ENCODE results near the gene SLC2A8. TPM values are rescaled to one million over a fixed set of nuclear protein-coding genes. Genes with fewer than 3 reads are reported as not detected.

Gene SLC2A8
- polyA plus RNA-seq, 3 donors: 6.6 to 8.7 (median 6.6) TPM

- Histone ChIP-seq H3K9ac (ENCODE audit: insufficient read depth, low read length, poor library complexity, severe bottlenecking) (peak overlapping the region; percentile 21), H3K27ac (ENCODE audit: low read depth in 1 of 2, low read length in 2 of 2) (peak overlapping the region in 1 of 2 donors; percentile 41), H4K20me1 (ENCODE audit: insufficient read depth, low read length) (no peaks in the 10 kb centered on the region), H3K4me2 (replicated peaks; ENCODE audit: extremely low read depth, low read length, poor library complexity, severe bottlenecking) (no peak overlapping the region), H3K4me1 (ENCODE audit: control insufficient read depth in 1 of 2, insufficient read depth in 2 of 2, low read length in 2 of 2) (peaks cover 17% of the 10 kb centered on the region in 2 donors), H3K79me2 (ENCODE audit: insufficient read depth, low read length) (no peaks in the 10 kb centered on the region), H3K36me3 (replicated peaks in 1 of 2; ENCODE audit: control insufficient read depth in 1 of 2, insufficient read depth in 2 of 2, low read length in 2 of 2) (no peaks in the 10 kb centered on the region), H3K27me3 (ENCODE audit: control insufficient read depth in 2 of 2, insufficient read depth in 2 of 2, low read length in 2 of 2) (no peaks in the 10 kb centered on the region), H3K4me3 (replicated peaks in 1 of 3; ENCODE audit: low read depth in 2 of 3, low read length in 3 of 3) (no peak overlapping the region), H2AFZ (ENCODE audit: insufficient read depth, low read depth, low read length, poor library complexity, severe bottlenecking) (peak overlapping the region; percentile 70), H3K9me3 (replicated peaks in 1 of 2; ENCODE audit: control insufficient read depth in 1 of 2, insufficient read depth in 1 of 2, low read length in 2 of 2) (no peaks in the 10 kb centered on the region)
- Mint-ChIP-seq H3K9me3 (no peaks in the 10 kb centered on the region), H3K4me3 (peak overlapping the region; percentile 20 to 50), H3K4me1 (peaks cover 19% of the 10 kb centered on the region), H3K27ac (peak overlapping the region in 1 of 7 donors; percentile 57), H3K36me3 (no peaks in the 10 kb centered on the region), H3K27me3 (ENCODE audit: low read depth in 3 of 3) (peaks cover 0 to 2% (median 1%) of the 10 kb centered on the region in 3 donors)
- WGBS (ENCODE audit: insufficient coverage): no CpG with 5 or more reads among the region's 3 CpGs
- intact Hi-C loops (cut with micrococcal nuclease): no loop called here
- no peak for DNase-seq
- no peak for TF ChIP-seq CTCF (IDR thresholded peaks at IDR 0.05)
These were observed 35.4 kb upstream of the SLC2A8 start for GRCh38 chr9:127361561-127361960.

- H4K20me1 ChIP-seq (ENCODE audit: insufficient read depth, low read length): no peaks in the 10 kb centered on the region
- Mint-ChIP-seq H3K27me3 (ENCODE audit: low read depth in 3 of 3) (peaks cover 0 to 2% (median 1%) of the 10 kb centered on the region in 3 donors), H3K4me1 (peaks cover 19% of the 10 kb centered on the region)
These were observed 34.1 kb upstream of the SLC2A8 start for GRCh38 chr9:127362829-127363228.

More at GRCh38 chr9:127362829-127363228, 34.1 kb upstream of the SLC2A8 start:
- intact Hi-C loops (cut with micrococcal nuclease): no loop called here
- Histone ChIP-seq H3K9me3 (replicated peaks in 1 of 2; ENCODE audit: control insufficient read depth in 1 of 2, insufficient read depth in 1 of 2, low read length in 2 of 2) (no peaks in the 10 kb centered on the region), H3K27ac (ENCODE audit: low read depth in 1 of 2, low read length in 2 of 2) (no peak overlapping the region), H3K9ac (ENCODE audit: insufficient read depth, low read length, poor library complexity, severe bottlenecking) (no peak overlapping the region), H3K4me3 (replicated peaks in 1 of 3; ENCODE audit: low read depth in 2 of 3, low read length in 3 of 3) (no peak overlapping the region), H3K27me3 (ENCODE audit: control insufficient read depth in 2 of 2, insufficient read depth in 2 of 2, low read length in 2 of 2) (no peaks in the 10 kb centered on the region), H2AFZ (ENCODE audit: insufficient read depth, low read depth, low read length, poor library complexity, severe bottlenecking) (no peak overlapping the region), H3K4me1 (ENCODE audit: control insufficient read depth in 1 of 2, insufficient read depth in 2 of 2, low read length in 2 of 2) (peaks cover 17% of the 10 kb centered on the region in 2 donors), H3K36me3 (replicated peaks in 1 of 2; ENCODE audit: control insufficient read depth in 1 of 2, insufficient read depth in 2 of 2, low read length in 2 of 2) (no peaks in the 10 kb centered on the region), H3K4me2 (replicated peaks; ENCODE audit: extremely low read depth, low read length, poor library complexity, severe bottlenecking) (no peak overlapping the region), H3K79me2 (ENCODE audit: insufficient read depth, low read length) (no peaks in the 10 kb centered on the region)
- Mint-ChIP-seq H3K27ac (no peak overlapping the region), H3K36me3 (no peaks in the 10 kb centered on the region), H3K9me3 (no peaks in the 10 kb centered on the region), H3K4me3 (no peak overlapping the region)
- TF ChIP-seq CTCF (IDR thresholded peaks at IDR 0.05): no peak
- 100% methylated on average over 4 of the region's 7 CpGs for WGBS (ENCODE audit: insufficient coverage)
- no peak for DNase-seq

Measured in CD14-positive monocyte (primary cell).